Measurements from ENCODE around the gene BAIAP2. TPM values are rescaled to one million over a fixed set of nuclear protein-coding genes. Genes with fewer than 3 reads are reported as not detected.
A peak's percentile ranks its signal among the peaks of the same experiment; 100 is the strongest.

Gene BAIAP2
- total RNA-seq, 6 experiments from 2014 or later: 30.8 to 47.4 (median 35.9) TPM

- H3K27me3 Mint-ChIP-seq (ENCODE audit: insufficient read depth): peaks cover 4% of the 10 kb centered on the region; the same call in 1 of the 2 replicates
- H3K36me3 Mint-ChIP-seq (ENCODE audit: low read depth): peaks cover 24% of the 10 kb centered on the region
- no peaks in the 10 kb centered on the region for H3K9me3 Mint-ChIP-seq
- peaks cover 39% of the 10 kb centered on the region for H3K4me1 Mint-ChIP-seq (ENCODE audit: low read depth)
- no peak for DNase-seq
- no peak overlapping the region for H3K27ac Mint-ChIP-seq
- no peak overlapping the region for H3K4me3 Mint-ChIP-seq
- no peak for TF ChIP-seq CTCF (IDR thresholded peaks at IDR 0.05)
Measured at GRCh38 chr17:81061027-81061735, 26.2 kb downstream of the BAIAP2 start.

- Mint-ChIP-seq H3K4me3 (no peak overlapping the region), H3K27ac (no peak overlapping the region), H3K9me3 (no peaks in the 10 kb centered on the region), H3K36me3 (ENCODE audit: low read depth) (peaks cover 24% of the 10 kb centered on the region), H3K27me3 (ENCODE audit: insufficient read depth) (peaks cover 4% of the 10 kb centered on the region; the same call in 1 of the 2 replicates), H3K4me1 (ENCODE audit: low read depth) (peaks cover 34% of the 10 kb centered on the region)
- no peak for DNase-seq
- TF ChIP-seq CTCF (IDR thresholded peaks at IDR 0.05): no peak
Measured at GRCh38 chr17:81062014-81062780, 27.2 kb downstream of the BAIAP2 start.

GRCh38 chr17:81063106-81064093 lies 28.4 kb downstream of the BAIAP2 start:
- no peak for TF ChIP-seq CTCF (IDR thresholded peaks at IDR 0.05)
- Mint-ChIP-seq H3K36me3 (ENCODE audit: low read depth) (peaks cover 20% of the 10 kb centered on the region), H3K27ac (no peak overlapping the region; the same call in 1 of the 2 replicates), H3K9me3 (no peaks in the 10 kb centered on the region), H3K4me3 (no peak overlapping the region), H3K4me1 (ENCODE audit: low read depth) (peaks cover 30% of the 10 kb centered on the region), H3K27me3 (ENCODE audit: insufficient read depth) (peaks cover 4% of the 10 kb centered on the region; the same call in 1 of the 2 replicates)
- no peak for DNase-seq

GRCh38 chr17:81064678-81065475 lies 29.9 kb downstream of the BAIAP2 start:
- Mint-ChIP-seq H3K4me1 (ENCODE audit: low read depth) (peaks cover 30% of the 10 kb centered on the region), H3K27ac (peak overlapping the region; percentile 78), H3K27me3 (ENCODE audit: insufficient read depth) (peaks cover 2% of the 10 kb centered on the region; the same call in 1 of the 2 replicates), H3K36me3 (ENCODE audit: low read depth) (peaks cover 22% of the 10 kb centered on the region), H3K9me3 (no peaks in the 10 kb centered on the region), H3K4me3 (0 out of 2 replicates have a peak overlapping the region, but pooled peaks have one; percentile 17)
- DNase-seq: peak; percentile 26
- no peak for TF ChIP-seq CTCF (IDR thresholded peaks at IDR 0.05)
